Stimulated activated naive CD4-positive, alpha-beta T cell treated with Interleukin-2 at 50 U/mL for 16 hours (primary cell): ENCODE data around the gene DND1.
"Not testable (repeated sequence)": the region's sequence is repeated elsewhere in the genome, so short reads cannot be mapped to it uniquely, and the experiment has no call there.

ENCODE experiments used
- DNase-seq: peaks from one replicate; lab custom pipeline; 2025; lab: John Stamatoyannopoulos, UW

Gene DND1

DNA sequence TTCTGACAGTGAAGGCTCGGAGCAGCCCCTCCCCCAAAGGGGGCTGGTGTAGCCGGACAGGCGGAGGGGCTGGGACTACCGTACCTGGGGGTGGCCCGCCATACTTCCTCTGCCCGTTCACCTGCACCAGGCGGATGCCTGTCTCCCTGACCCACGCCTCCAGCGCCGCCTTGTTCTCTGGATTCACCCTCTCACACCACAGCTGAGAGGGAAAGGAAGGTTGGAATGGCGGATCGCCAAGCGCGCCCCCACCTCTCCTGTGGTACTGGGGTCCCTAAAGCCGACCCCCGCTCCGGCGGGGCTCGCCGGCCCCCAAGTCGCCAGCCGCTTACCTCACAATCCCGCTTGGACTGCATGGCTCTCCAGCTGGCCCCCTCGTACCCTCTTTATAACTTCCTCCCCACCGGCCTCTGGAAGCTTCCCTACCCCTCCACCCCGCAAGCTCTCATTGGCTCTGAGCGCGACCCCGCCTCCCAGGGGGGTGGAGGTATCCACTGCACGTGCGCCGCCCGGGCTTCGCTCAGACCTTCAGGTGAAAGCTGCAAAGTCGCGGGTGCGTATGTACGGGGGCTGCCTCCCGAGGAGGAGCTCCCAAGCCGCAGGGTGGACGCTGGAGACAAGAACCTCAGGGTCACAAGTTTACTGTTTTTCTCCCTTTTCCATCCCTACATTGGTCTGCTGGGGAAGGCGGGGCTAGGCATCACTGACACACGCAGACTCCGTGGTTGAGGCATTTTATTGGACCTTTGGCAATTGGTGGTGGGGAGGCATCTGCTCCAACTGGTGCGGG, at the start of gene DND1:
DND1 (minus strand) TSS at position 390 of the 790 bp plus-strand sequence; CDS start at position 356, 34 bp downstream.
- DNase-seq = no peak

DNA sequence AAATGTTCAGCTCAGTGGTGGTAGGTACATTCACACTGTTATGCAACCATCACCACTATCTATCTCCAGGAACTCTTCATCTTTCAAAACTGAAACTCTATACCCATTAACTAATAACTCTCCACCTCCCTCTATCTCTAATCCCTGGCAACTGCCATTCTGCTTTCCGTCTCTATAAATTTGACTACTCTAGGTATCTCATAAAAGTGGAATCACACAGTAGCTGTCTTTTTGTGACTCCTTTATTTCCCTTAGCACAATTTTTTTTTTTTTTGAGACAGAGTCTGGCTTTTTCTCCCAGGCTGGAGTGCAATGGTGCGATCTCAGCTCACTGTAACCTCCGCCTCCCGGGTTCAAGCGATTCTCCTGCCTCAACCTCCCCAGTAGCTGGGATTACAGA, 48.0 kb upstream of the DND1 start:
- not testable (repeated sequence) for DNase-seq

DNA sequence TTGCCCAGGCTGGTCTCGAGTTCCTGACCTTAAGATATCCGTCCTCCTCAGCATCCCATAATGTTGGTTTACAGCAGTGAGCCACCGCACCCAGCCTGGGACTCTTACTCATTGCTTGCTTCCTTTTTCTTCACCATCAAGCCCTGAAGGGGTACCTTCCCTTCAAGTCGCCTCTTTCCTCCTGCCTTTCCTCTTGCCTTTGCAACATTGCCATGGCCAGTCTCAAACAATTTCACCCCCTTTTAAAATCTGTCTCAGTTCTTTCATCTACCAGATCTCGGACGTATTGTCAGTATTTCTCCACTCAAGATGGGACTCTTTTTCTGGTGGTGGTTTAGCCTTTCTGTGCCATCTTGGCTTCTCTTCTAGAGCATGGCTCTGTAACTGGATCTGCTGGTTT, 47.4 kb upstream of the DND1 start:
- not testable (repeated sequence) for DNase-seq

DNA sequence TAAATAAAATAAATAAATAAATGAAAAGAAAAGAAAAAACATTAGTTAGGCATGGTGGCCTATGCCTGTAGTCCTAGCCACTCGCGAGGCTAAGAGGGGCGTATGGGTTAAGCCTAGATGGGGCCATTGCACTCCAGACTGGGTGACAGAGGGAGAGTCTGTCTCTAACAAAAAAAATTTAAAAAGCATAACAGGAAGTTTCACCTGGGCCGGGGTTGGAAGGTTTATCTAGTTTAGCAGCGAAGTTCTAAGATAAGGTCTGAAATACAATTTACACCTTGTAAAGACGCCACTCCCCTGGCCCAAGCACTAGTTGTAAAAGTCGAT, 44.9 kb upstream of the DND1 start:
- DNase-seq = no peak

- not testable (repeated sequence) for DNase-seq
Measured at GRCh38 chr5:140716238-140716637, 42.9 kb upstream of the DND1 start.

GRCh38 chr5:140713562-140714094, 40.3 kb upstream of the DND1 start:
- no peak for DNase-seq

DNA sequence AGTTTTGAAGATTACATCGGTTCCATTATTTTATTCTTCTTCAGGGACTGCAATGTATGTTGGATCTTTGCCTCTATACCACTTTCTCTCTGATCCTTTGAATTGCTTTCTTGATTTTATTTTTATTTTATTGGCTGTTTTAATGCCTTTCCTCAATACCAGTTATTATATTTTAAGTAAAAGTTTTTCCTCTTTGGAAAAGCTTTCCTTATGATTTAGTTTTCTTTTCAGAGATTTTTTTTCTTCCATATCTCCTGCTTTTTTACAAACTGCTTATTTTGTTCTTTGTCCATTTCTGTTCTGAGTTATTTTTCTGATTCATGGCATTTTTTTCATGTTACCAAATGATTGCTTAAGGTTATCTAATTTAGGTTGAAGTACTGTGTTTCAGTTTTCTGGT, 38.4 kb upstream of the DND1 start:
- DNase-seq = no peak

GRCh38 chr5:140710899-140711552, 37.6 kb upstream of the DND1 start:
- peak; percentile 77 for DNase-seq

DNA sequence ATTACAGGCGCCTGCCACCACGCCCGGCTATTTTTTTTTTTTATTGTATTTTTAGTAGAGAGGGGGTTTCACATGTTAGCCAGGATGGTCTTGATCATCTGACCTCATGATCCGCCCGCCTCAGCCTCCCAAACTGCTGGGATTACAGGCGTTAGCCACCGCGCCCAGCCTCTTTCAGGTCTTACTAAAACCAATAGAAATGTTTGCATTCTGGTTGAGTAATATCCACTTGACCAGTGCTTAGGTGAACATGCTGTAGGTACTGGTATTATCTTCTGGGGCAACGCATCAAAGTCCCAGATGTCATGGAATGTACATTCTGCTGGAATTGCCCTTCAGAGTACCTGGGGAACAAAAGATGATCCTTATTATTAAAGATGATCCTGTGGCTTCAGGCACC, 35.4 kb upstream of the DND1 start:
- DNase-seq = not testable (repeated sequence)

- no peak for DNase-seq
Measured at GRCh38 chr5:140707812-140708211, 34.4 kb upstream of the DND1 start.

- peak; percentile 94 for DNase-seq
Measured at GRCh38 chr5:140700177-140701144, 27.1 kb upstream of the DND1 start, which contains the start of gene ZMAT2. ZMAT2 (plus strand) TSS chr5:140700447; CDS start chr5:140700461, 14 bp downstream.

GRCh38 chr5:140696891-140697492, 23.6 kb upstream of the DND1 start:
- DNase-seq = no peak

DNA sequence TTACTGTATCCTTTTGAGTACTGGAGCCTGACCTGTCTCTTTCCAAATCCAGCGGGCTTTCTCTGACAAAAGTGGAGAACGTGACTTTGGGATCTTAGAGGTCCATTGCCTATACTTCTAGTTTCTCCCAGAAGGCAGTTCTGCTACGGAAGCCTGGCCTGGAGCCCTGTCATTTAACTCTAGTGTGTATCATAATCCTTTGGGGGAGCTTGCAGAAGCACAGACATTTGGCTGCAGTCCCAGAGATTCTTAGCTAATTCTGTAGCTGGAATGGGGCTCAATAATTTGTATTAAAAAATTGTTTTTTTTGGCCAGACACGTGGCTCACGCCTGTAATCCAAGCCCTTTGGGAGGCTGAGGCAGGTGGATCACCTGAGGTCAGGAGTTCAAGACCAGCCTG, 20.9 kb upstream of the DND1 start:
- no peak for DNase-seq

GRCh38 chr5:140690941-140691924, 17.9 kb upstream of the DND1 start, which contains the start of the genes HARS1 and HARS2:
HARS1 (minus strand) TSS chr5:140691370; CDS start chr5:140691304, 66 bp downstream.
HARS2 (plus strand) TSS chr5:140691455; CDS start chr5:140691649, 194 bp downstream.
- peak; percentile 83 for DNase-seq

- no peak for DNase-seq
Measured at GRCh38 chr5:140690376-140690932, 17.1 kb upstream of the DND1 start.

GRCh38 chr5:140678993-140679392, 5.6 kb upstream of the DND1 start:
- DNase-seq = no peak

- DNase-seq = no peak
Measured at GRCh38 chr5:140677947-140678346, 4.6 kb upstream of the DND1 start.

GRCh38 chr5:140674629-140675028, 1.3 kb upstream of the DND1 start:
- no peak for DNase-seq

DNA sequence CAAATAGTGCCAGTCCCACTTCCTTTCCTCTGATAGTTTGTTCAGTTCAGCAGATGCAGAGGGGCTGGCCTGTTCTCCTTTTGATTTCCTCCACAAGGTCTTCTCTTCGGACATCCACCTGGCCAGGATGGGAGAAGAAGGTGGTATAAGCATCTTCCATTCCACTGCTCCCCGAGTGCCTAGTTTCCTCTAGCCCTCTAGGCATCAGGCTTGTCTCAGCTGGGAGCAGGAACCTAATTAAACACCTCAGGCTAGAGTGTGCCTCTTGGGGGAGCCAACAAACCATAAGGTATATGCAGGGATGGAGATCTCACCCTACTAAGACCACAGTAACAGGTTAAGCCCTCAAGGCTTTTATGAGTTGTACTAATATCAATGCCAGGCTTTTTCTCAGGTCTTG, 835 bp upstream of the DND1 start:
- no peak for DNase-seq
